ENCODE results near the gene DDX17. TPM values are rescaled to one million over a fixed set of nuclear protein-coding genes. Genes with fewer than 3 reads are reported as not detected.

DDX17 gene
- total RNA-seq, 4 donors from 2014 or later = 108 to 329 (median 206) TPM

GRCh38 chr22:38497869-38498268, 8.2 kb downstream of the DDX17 start:
- no peak for DNase-seq
- peaks cover 15 to 76% of the 10 kb centered on the region in 2 donors for H3K36me3 ChIP-seq
- H3K27ac ChIP-seq = no peak overlapping the region
- H3K4me3 ChIP-seq = no peak overlapping the region
- in situ Hi-C loops (cut with MboI; ENCODE audit: low sequenced_read_pairs in 4 of 4) = no loop called here
- H3K27me3 ChIP-seq = no peaks in the 10 kb centered on the region
- H3K4me1 ChIP-seq = peaks cover 22 to 28% of the 10 kb centered on the region in 2 donors
- TF ChIP-seq POLR2A (IDR thresholded peaks at IDR 0.05) = no peak
- no peak for TF ChIP-seq CTCF (IDR thresholded peaks at IDR 0.05 in 4 of 5, conservative IDR thresholded peaks at IDR 0.05 in 1 of 5)
- no peak for ATAC-seq
- intact Hi-C loops (cut with DNase I; ENCODE audit: low total_unique reads) = loop anchor here (10.0 kb wide), 1 partner anchor 187 kb away; the partner anchor contains the start of gene TOMM22
- no peaks in the 10 kb centered on the region for H3K9me3 ChIP-seq

- ATAC-seq = no peak
- TF ChIP-seq CTCF (IDR thresholded peaks at IDR 0.05 in 4 of 5, conservative IDR thresholded peaks at IDR 0.05 in 1 of 5) (no peak), POLR2A (IDR thresholded peaks at IDR 0.05) (no peak)
- no peaks in the 10 kb centered on the region for H3K27me3 ChIP-seq
- in situ Hi-C loops (cut with MboI; ENCODE audit: low sequenced_read_pairs in 4 of 4) = no loop called here
- intact Hi-C loops (cut with DNase I; ENCODE audit: low total_unique reads) = loop anchor here (10.0 kb wide), 1 partner anchor 190 kb away; the partner anchor contains the start of gene TOMM22
- H3K4me3 ChIP-seq = no peak overlapping the region
- DNase-seq = no peak
- peaks cover 9 to 17% of the 10 kb centered on the region in 2 donors for H3K4me1 ChIP-seq
- peaks cover 18 to 100% of the 10 kb centered on the region in 2 donors for H3K36me3 ChIP-seq
- H3K27ac ChIP-seq = no peak overlapping the region
- no peaks in the 10 kb centered on the region for H3K9me3 ChIP-seq
Observed at GRCh38 chr22:38494939-38495338, 11.2 kb downstream of the DDX17 start.

DNA sequence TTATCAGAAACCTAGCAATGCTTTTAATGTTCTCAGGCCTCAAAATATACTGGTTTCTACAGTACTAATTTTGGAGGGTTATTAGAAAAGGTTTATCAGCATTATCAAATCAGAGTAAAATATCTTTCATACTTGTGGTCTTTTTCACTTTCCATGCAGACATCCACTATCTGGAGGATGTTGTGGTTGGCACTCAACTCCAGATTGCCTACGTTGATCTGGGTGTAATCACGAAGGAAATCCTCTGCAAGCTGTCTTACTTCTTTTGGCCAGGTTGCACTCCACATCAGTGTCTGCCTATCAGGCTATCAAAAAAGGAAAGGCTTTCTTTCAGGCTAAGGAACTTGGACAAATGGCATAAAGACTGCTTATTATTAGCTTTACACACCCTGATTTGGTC, 11.6 kb downstream of the DDX17 start:
- intact Hi-C loops (cut with DNase I; ENCODE audit: low total_unique reads) = loop anchor here (10.0 kb wide), 1 partner anchor 190 kb away; the partner anchor contains the start of gene TOMM22
- H3K4me3 ChIP-seq = no peak overlapping the region
- H3K9me3 ChIP-seq = no peaks in the 10 kb centered on the region
- ATAC-seq (no peak), DNase-seq (no peak)
- no peak for TF ChIP-seq POLR2A (IDR thresholded peaks at IDR 0.05)
- no peak for TF ChIP-seq CTCF (IDR thresholded peaks at IDR 0.05 in 4 of 5, conservative IDR thresholded peaks at IDR 0.05 in 1 of 5)
- H3K27me3 ChIP-seq = no peaks in the 10 kb centered on the region
- peaks cover 22 to 100% of the 10 kb centered on the region in 2 donors for H3K36me3 ChIP-seq
- H3K4me1 ChIP-seq = peaks cover 9 to 12% of the 10 kb centered on the region in 2 donors
- in situ Hi-C loops (cut with MboI; ENCODE audit: low sequenced_read_pairs in 4 of 4) = no loop called here
- H3K27ac ChIP-seq = no peak overlapping the region

DNA sequence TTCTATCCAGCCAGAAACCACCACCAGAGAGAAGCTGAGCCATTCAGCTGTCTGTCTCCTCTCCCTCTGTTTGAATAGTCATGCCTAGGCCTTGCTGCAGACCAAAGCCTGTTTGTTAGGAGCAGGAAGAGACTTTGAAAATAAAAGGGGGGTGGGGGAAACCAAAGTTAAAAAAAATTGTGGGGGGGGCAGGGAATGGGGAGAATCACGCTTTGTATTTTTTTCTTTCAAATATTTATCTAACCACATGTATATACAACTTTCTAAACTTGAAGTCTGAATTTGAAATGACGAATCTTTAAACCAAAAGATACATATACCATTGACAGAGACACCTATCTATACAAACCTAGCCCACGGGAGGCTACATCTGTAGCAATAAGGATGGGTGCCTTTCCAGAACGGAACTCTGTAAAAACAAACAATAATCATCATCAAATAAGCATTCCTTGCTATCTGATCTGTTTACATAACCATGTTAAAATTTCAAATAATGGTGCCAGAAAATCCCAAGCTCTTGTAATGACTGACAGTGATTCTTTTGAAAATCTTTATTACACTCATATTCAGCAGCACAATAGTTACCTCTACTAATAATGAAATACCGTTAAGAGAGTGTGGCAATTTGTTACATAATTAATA, 14.3 kb downstream of the DDX17 start:
- peaks cover 9 to 11% of the 10 kb centered on the region in 2 donors for H3K4me1 ChIP-seq
- intact Hi-C loops (cut with DNase I; ENCODE audit: low total_unique reads) = loop anchor here (10.0 kb wide), 1 partner anchor 193 kb away; the partner anchor contains the start of gene TOMM22
- TF ChIP-seq CTCF (IDR thresholded peaks at IDR 0.05 in 4 of 5, conservative IDR thresholded peaks at IDR 0.05 in 1 of 5) (no peak), POLR2A (IDR thresholded peaks at IDR 0.05) (no peak)
- no peaks in the 10 kb centered on the region for H3K27me3 ChIP-seq
- no peak overlapping the region for H3K4me3 ChIP-seq
- in situ Hi-C loops (cut with MboI; ENCODE audit: low sequenced_read_pairs in 4 of 4) = no loop called here
- DNase-seq (no peak), ATAC-seq (no peak)
- H3K36me3 ChIP-seq = peaks cover 24 to 100% of the 10 kb centered on the region in 2 donors
- no peaks in the 10 kb centered on the region for H3K9me3 ChIP-seq
- H3K27ac ChIP-seq = peak overlapping the region in 1 of 4 donors; percentile 73

All from gastrocnemius medialis (tissue), 4 donors.